ENCODE data around the gene PRPS1L1.

Gene PRPS1L1

DNA sequence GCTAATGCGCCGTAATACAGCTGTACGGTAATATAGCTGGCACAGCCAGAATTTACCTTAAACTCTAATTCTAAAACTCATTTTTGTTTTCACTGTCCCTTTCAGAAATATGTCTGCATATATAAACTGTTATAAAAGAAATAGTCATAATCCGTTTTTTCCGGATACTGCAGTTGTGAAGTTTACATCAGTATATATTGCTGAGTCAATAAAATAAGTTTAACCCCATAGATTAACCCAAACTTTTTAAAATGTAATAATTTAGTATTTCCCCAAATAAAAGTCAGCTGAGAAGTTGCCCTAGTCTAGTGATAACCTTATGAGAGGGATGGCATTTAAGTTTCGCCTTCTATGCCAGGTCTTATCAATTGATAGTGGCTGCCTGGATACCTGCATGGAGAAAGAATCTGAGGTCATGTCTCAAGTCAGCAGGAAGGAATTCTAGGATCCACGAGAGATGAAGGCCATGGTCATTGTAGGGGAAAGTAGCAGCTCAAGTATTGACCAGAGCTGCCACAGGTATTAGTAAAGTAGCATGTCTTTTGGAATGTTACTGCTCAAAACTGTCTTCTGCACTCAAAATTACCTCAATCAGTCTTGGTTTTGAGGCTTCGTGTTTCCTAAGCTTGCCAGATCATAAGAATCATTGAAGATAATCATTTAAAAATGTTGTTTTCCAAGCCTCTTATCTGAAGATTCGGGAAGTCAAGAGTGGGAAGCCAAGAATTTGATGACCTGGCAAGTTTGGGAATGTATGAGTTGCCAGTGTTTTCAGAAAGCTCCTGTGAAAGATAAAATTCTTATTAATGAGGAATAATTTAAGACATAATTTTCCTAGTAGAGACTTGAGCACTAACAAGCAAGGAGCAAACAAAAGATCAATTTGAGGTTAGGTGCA lies 10.8 kb downstream of the PRPS1L1 start:
- no peak for DNase-seq (ENCODE audit: low spot score)

DNA sequence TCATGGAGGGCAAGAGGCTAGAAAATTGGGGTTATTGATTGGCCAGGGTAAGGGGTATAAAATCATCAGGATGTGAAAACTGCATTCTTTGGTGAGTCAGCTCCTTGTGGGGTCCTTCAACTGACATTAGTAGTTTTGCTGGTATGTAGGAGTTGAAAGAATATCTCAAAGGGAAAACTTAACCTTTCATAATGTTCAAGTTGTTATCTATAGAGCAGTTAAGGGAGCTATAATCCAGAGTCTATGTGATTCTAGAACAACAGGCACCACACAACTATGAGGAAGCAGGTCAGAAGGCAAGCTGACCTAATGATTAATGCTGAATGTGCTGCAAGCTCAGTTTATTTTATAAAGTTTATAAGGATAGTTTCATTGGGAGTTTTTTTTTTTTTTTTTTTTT lies 13.7 kb downstream of the PRPS1L1 start:
- DNase-seq (ENCODE audit: low spot score) = no peak

DNA sequence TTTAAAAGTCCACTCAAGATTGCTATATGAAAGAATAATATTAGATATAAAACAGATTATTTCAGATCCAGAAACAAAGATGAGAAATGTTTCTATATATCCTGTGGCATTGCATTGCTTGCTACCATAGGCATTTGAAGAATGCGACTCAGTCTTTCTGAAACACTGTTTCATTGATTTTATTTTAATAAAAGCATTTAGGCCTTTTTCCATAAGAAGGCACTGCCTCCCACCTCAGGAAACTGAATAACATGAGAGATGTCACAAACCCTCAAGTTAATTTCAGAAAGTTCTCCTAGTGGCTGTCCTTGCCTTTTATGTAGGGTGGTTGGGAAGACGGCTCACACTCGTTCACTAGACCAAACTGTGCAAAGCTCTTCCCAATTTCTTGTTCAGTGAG lies 23.3 kb downstream of the PRPS1L1 start:
- DNase-seq (ENCODE audit: low spot score) = peak; percentile 54

DNA sequence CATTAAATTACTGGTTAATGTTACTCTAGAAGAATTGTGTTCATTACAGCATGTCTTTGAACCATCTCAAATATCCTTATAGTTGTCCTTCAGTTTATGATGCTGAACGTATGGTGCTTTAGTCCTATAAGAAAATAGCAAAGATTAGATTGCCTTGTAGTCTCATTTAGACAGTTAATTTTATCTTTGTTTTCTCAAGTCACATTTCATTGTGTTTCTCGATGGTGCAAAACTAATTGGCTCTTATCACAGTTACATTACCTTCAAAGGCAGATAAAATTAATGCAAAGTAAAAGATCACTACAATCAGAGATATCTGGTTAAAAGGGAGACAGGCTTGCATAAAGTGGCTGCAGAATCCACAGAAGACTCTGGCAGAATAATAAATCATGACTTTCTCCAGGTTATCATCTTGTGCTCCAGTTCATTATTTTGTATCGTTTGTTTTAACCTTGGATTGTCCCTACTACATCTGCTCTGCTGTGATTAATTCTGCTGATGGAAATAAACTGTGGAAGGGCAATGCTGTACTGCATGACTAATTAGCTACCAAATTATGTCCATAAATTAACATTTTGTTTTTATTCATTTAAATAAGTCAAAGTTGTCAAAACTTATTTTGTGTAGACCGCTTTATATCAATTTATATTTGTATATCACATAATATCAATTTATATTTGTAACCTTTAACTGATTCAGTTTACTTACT lies 24.2 kb downstream of the PRPS1L1 start:
- DNase-seq (ENCODE audit: low spot score) = no peak

DNA sequence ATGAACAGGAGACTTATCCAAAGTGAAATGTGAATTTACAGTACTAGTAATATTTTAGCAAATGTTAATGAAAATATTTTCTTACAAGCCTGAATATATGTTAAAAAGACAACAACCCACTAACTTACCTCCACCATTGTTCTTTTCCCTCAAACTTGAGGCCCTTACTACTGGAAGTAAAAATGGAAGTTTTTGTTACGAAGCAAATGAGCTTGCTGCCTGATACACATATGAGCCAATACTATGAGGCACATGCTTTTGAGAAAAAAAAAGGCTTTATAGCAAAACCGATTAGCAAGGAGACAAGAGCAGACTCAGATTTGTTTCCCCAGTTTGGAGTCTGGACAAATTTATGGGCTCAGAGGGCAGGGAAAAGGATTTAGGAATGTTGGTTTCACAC lies 29.0 kb downstream of the PRPS1L1 start:
- no peak for DNase-seq (ENCODE audit: low spot score)

DNA sequence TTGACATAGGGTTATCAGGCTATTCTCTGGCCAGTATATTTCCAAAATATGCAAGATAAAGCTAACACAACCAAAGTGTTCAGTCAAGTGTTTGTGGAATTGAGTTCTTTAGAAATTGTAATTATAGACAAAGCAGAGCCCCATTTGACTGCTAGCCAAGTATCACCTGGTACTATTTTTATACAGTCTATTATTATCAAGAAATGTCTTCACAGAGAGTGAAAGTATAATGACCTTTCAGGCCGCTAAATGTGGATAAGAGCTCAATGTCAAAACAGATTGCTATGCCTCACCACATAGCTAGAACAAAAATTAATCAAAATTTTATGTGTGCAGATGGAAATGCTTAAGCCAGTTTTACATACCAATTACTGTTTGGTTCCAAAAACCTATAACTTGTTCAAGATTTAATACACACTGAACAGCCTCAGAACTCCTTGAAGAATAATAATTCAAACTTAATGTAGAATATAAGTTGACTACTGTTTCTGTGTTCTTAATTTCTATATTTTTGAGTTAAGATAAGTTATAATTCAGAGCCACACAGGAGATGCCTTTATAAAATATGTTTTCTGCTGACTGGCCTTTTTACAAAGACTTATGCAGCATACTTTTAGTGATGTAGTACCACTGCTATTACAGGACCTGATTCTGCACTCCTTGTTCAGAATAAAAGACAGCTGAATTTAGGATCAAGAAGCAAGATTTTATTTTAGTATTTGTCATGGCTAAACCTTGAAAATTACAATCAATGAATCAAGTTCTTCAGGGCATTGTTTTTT lies 31.0 kb downstream of the PRPS1L1 start:
- DNase-seq (ENCODE audit: low spot score) = no peak

DNA sequence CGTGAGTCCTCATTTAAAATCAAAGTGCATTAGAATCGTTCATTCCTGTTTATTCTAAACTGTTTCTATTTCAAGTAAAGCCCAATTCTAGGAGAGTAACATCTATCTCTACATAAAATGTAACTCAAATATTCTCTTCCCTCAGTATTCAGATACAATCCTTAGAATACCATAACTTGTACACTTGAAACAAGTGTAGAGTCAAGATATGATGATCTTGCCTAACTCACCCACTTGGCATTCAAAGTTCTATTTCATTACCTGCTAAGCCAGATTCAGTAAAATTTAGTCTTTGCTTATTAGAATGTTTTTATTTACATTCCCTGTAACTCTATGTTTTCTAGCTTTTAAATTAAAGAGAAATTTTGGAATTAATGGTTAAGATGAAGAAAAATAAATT lies 31.6 kb downstream of the PRPS1L1 start:
- no peak for DNase-seq (ENCODE audit: low spot score)

DNA sequence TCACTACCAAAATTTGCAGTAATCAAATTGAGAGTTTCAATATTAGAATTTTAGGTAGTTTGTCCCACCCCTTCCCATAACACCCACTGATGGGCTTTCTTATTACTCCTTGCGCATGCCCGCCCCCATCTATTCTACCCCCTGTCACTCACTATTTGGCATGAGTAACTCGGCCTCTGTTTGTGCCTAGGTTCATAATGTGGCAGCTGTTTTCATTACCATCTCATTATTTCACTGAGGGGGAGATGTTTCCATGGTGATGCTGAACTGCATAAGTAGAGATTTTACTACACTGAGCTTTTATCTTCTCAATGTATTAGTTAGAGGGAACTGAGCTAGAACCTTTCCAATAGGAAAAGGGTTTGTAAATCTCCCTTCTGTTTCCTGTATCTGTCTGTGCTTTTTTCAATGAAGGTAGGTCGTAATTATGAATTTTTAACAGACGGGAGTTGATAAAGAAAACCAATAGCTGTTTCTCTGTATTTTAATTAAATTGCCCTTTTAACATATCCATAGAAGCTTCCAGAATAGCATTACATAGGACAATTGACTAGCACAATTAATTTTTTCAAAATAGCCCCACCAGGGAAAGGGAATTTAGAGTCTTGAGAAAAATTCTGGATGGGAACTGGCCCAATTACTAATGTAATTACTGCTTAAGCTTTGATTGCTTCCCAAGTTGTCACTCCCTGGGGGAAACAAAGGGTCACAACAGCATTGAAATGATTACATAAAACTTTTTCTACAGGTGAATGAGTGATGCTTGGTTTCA lies 33.4 kb downstream of the PRPS1L1 start:
- no peak for DNase-seq (ENCODE audit: low spot score)

DNA sequence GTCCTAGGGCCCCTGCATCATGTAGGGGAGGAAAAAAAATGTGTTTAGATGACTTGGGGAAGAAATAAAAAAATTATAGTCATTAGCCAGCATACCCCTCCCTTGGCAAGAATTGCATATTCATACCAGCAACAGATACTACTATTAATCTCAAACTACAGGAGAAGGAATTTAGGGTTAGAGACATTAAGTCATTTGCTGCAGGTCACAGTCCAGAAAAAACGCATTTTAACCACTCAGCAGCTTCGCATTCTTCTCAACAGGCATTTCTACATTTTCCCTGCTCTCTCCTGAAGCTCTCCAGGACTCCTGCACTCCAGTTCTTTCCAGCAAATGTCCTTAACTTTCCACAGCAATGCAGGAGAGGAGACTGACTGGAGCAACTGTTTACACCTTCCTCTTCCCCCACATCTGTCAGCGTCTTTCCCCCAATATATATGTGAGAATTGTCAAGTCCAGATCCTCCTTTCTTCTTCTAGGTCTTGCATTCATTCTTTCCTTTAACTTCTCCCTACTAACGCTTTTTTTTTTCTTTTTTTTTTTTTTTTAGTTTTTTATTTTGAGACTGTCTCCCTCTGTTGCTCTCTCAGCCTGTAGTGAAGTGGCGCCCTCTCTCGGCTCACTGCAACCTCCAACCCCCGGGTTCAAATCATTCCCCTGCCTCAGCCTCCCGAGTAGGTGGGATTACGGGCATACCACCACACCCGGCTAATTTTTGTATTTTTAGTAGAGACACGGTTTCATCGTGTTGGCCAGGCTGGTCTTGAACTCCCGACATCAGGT lies 35.6 kb downstream of the PRPS1L1 start:
- no peak for DNase-seq (ENCODE audit: low spot score)

DNA sequence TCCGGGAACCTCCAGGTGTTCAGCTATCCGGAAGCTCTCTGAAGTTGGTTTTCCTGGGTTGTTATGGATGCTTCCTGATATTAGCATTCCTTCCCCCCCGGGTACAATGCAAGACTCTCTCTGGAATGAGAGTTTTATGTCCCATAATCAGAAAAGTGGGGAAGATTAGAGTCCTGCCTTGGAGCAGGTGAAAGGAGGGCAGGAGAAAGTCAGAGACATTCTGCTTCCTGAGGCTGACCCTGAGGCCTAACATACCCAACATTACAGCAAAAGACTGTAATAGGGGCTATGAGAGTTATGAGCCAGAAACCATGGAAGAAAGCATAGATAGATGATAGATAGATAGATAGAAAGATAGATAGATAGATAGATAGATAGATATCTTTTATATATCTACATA lies 36.9 kb downstream of the PRPS1L1 start:
- no peak for DNase-seq (ENCODE audit: low spot score)

DNA sequence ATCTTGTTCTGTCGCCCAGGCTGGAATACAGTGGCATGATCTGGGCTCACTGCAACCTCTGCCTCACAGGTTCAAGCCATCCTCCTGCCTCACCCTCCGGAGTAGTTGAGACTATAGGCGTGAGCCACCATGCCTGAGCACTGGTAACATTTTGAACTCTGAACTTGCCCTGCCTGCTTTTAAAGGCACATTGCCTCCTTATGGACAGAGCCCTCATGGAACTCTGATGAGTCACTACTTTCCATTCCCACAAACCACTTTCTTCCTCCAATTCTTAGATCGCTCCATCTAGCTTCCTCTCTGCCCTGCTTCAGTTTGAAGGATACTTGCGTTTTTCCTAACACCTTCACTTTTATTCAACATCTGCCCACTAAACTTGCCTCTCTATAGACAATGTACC lies 38.1 kb downstream of the PRPS1L1 start:
- no peak for DNase-seq (ENCODE audit: low spot score)

DNA sequence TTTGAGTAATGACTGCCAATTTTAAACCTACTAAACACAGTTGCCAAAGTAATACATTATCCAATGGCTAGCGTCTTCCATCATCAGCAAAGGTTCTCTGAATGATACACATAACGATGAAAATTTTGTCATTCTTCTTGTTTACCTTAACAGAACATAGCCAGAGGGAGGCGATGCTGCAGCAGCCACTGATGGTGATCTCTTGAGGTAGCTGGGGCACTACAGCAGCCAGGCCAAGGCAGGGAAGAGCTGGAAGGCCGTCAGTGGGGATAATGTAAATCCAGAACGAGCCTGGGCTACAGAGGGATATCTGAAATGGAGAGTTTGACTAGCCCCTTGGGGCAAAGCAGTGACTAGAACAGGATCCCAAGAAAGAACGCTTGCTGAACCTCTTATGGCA lies 38.8 kb downstream of the PRPS1L1 start:
- no peak for DNase-seq (ENCODE audit: low spot score)

DNA sequence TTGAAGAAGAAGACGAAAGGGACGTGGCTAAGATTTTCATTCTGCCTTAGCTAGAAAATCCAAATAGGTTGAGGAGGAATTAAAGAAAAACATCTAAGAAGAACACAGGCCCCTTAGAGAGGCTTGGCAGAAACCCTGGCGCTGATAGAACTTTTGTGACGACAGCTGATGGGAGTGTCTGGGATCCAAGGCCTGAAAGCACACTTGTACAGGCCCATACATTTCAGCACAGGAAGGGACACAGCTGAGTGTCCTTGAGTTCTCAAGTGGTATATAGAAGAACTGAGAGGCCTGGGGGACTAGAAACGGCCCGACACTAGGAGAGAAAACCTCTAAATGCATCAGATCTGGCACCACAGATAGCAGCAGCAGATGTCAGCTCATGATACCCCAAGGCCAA lies 39.5 kb downstream of the PRPS1L1 start:
- DNase-seq (ENCODE audit: low spot score) = no peak

DNA sequence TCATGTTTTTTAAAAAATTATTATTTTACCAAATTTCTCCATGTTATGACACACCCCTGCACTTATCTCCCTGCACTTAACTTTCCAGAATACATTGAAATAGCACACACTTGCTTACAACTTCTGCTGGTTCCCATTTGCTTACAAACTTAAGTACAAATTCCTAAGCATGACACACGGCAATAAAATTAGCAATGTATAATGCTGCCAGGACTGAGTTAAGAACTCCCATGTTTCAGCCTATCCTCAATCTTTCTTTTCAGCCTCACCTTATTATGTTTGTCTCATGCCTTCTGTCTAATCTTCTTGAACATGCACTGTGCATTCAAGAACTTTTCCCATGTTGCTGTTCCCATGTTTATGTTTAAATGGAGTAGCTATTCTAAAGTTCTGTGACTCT lies 40.8 kb downstream of the PRPS1L1 start:
- no peak for DNase-seq (ENCODE audit: low spot score)

DNA sequence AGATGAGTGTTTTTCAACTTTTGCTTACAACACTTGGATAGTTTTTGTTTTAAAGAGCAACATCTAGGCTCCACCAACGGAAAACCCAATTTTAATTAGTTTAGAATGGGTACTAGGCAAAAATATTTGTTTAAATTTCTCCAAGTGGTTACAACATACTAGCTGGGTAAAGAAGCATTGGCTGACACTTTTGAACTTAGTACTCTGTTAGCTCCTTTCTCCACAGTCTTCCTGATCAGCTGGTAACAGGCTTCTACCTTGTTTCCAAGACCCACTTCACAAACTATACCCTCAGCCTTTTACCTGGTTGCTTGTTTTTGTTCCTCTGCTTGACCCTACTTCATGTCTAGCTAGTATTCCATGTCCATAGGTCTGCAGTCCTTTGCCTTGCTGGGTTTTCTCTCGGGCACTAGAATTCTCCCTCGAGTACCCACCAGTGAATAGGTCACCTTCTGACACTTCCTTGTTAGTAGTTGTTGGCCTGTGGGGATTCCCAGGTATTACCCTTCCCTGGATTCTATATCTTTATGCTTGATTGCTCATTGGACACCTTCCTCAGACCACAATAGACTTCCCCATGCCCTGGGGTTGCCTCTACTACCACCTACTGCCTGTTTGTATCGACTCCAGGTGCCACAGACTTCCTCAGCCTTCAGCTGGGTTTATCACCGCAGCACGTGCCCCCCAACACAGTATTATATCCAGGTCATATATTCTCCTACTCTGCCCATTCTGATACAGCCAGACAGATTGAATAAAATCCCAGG lies 42.0 kb downstream of the PRPS1L1 start:
- no peak for DNase-seq (ENCODE audit: low spot score)

DNA sequence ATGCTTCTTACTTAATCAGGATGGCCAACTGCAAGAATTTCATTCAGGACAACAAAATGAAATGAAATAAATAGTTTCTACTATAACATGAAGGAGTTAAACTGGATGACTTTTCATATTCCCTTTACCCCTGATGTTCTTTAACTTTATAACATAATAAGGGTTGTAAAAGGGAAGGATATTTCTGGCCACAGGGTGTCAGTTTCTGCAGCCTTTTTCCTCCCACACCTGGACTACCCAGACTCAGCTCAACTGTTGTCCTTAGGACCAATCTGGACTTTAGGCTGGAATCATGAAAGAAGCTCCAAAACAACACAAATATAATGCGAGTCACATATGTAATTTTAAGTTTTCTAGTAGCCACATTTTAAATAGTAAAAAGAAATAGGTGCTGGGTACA lies 43.4 kb downstream of the PRPS1L1 start:
- no peak for DNase-seq (ENCODE audit: low spot score)

DNA sequence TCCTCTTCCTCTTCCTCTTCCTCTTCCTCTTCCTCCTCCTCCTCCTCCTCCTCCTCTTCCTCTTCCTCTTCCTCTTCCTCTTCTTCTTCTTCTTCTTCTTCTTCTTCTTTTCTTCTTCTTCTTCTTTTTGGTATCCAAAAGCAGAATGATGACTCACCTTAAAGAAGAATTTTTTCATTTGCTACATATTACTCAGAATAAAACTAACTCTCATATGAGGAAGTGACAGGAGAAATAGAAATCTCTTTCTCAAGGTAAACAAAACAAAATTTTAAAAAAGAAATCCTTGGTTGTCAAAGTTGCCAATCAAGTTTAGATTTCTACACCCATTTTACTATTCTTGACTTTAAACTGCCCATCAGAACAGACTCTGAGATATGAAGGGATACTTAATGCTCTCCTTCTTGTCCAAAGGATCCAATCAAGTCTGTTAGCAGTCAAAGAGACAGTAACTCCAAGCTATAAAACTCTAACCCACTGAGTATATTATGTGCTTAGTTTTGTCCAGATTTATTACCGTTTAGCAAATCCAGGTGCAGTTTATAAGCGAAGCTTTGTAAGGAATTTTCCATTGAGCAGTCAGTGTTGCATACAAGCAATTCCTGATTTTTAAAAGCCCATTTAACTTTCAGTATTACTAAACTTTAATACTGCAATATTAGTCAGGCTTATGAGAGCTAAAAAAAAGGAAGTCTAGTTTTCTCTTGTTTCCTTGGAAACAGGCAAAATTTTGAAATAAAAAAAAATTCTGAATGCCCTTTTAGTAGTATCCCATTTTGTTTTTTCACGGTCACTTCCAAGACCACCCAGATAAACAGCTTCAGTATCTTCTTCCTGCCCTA lies 44.2 kb downstream of the PRPS1L1 start:
- no peak for DNase-seq (ENCODE audit: low spot score)

DNA sequence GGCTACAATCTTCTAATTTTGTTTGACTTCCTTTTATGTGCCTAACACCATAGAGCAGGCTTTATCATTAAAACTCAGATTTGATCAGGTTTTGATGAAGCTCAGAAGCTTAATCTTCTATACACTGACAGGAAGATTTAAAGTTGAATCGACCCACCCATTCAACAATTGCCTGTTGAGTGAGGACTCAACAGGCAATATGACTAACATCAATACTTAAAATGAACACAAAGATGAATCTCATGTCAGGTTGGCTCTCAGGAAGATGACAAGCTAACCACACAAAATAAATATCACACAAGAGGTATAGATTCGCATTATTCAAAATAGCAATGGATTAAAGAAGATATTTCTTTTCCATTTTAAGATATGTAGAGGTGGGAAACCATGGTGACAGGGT lies 50.7 kb downstream of the PRPS1L1 start:
- no peak for DNase-seq (ENCODE audit: low spot score)

All from COLO829 (cell line).